ENCODE results near the gene POMGNT1. TPM values are rescaled to one million over a fixed set of nuclear protein-coding genes. Genes with fewer than 3 reads are reported as not detected.

POMGNT1 gene
- total RNA-seq, 2 donors from 2014 or later: 31.9 to 36.3 TPM

GRCh38 chr1:46210561-46210960 is 12.3 kb upstream of the POMGNT1 start:
- no peak for TF ChIP-seq POLR2A (IDR thresholded peaks at IDR 0.05)
- TF ChIP-seq, protein P1, sequence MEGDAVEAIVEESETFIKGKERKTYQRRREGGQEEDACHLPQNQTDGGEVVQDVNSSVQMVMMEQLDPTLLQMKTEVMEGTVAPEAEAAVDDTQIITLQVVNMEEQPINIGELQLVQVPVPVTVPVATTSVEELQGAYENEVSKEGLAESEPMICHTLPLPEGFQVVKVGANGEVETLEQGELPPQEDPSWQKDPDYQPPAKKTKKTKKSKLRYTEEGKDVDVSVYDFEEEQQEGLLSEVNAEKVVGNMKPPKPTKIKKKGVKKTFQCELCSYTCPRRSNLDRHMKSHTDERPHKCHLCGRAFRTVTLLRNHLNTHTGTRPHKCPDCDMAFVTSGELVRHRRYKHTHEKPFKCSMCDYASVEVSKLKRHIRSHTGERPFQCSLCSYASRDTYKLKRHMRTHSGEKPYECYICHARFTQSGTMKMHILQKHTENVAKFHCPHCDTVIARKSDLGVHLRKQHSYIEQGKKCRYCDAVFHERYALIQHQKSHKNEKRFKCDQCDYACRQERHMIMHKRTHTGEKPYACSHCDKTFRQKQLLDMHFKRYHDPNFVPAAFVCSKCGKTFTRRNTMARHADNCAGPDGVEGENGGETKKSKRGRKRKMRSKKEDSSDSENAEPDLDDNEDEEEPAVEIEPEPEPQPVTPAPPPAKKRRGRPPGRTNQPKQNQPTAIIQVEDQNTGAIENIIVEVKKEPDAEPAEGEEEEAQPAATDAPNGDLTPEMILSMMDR (IDR thresholded peaks at IDR 0.05): no peak
- H3K27me3 ChIP-seq: no peaks in the 10 kb centered on the region
- no peaks in the 10 kb centered on the region for H3K9me3 ChIP-seq
- DNase-seq (no peak), ATAC-seq (no peak)
- H3K36me3 ChIP-seq (replicated peaks in 1 of 2; ENCODE audit: insufficient read depth in 1 of 2, low read depth in 2 of 2): no peaks in the 10 kb centered on the region
- no peak overlapping the region for H3K27ac ChIP-seq
- intact Hi-C loops (cut with DNase I): no loop called here
- no peaks in the 10 kb centered on the region for H3K4me1 ChIP-seq
- no peak overlapping the region for H3K4me3 ChIP-seq
- 69 to 81% methylated on average over 3 of the region's 3 CpGs for WGBS, 2 donors

DNA sequence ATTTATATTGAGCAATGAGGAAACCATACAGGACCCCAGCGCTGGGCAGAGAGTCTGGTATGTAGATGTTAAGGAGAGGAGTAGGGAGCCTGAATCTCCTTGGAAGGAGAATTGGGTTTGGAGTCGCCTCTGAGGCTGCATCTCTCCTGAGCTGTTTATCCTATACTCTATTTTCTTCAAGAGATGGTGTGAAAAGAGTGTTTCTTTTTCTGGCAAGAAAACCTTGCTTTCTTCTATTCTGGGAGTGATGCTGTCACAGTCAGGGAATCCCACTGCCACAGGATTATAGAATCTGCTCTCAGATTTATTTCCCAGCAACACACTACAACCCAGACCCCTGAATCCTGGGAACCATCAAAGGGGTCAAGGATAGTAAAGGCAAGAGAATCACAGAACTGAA is 8.2 kb upstream of the POMGNT1 start:
- H3K4me3 ChIP-seq: no peak overlapping the region
- ATAC-seq: no peak
- H3K36me3 ChIP-seq (replicated peaks in 1 of 2; ENCODE audit: insufficient read depth in 1 of 2, low read depth in 2 of 2): no peaks in the 10 kb centered on the region
- no peaks in the 10 kb centered on the region for H3K27me3 ChIP-seq
- peaks cover 8% of the 10 kb centered on the region for H3K4me1 ChIP-seq
- no peak for TF ChIP-seq POLR2A (IDR thresholded peaks at IDR 0.05)
- TF ChIP-seq, protein P1 (IDR thresholded peaks at IDR 0.05): no peak
- no peak overlapping the region for H3K27ac ChIP-seq
- intact Hi-C loops (cut with DNase I): no loop called here
- H3K9me3 ChIP-seq: no peaks in the 10 kb centered on the region
- no peak for DNase-seq
- 83 to 84% methylated on average over 2 of the region's 2 CpGs for WGBS, 2 donors

- Histone ChIP-seq H3K4me1 (peaks cover 8% of the 10 kb centered on the region), H3K27me3 (no peaks in the 10 kb centered on the region), H3K4me3 (no peak overlapping the region), H3K36me3 (replicated peaks in 1 of 2; ENCODE audit: insufficient read depth in 1 of 2, low read depth in 2 of 2) (no peaks in the 10 kb centered on the region), H3K27ac (no peak overlapping the region), H3K9me3 (no peaks in the 10 kb centered on the region)
- intact Hi-C loops (cut with DNase I): no loop called here
- ATAC-seq: no peak
- 38 to 75% methylated on average over 1 to 3 of the region's 3 CpGs for WGBS, 2 donors
- DNase-seq: no peak
- no peak for TF ChIP-seq POLR2A (IDR thresholded peaks at IDR 0.05)
- TF ChIP-seq, protein P1 (IDR thresholded peaks at IDR 0.05): no peak
These were observed 7.6 kb upstream of the POMGNT1 start for GRCh38 chr1:46205791-46206190.

- Histone ChIP-seq H3K27ac (no peak overlapping the region), H3K9me3 (no peaks in the 10 kb centered on the region), H3K36me3 (replicated peaks in 1 of 2; ENCODE audit: insufficient read depth in 1 of 2, low read depth in 2 of 2) (no peaks in the 10 kb centered on the region), H3K4me1 (peaks cover 8% of the 10 kb centered on the region), H3K4me3 (no peak overlapping the region), H3K27me3 (no peaks in the 10 kb centered on the region)
- no peak for TF ChIP-seq POLR2A (IDR thresholded peaks at IDR 0.05)
- TF ChIP-seq, protein P1 (IDR thresholded peaks at IDR 0.05): no peak
- WGBS, 2 donors: 75 to 85% methylated on average over 3 of the region's 3 CpGs
- intact Hi-C loops (cut with DNase I): no loop called here
- DNase-seq (no peak), ATAC-seq (no peak)
These were observed 6.9 kb upstream of the POMGNT1 start for GRCh38 chr1:46205141-46205540.

DNA sequence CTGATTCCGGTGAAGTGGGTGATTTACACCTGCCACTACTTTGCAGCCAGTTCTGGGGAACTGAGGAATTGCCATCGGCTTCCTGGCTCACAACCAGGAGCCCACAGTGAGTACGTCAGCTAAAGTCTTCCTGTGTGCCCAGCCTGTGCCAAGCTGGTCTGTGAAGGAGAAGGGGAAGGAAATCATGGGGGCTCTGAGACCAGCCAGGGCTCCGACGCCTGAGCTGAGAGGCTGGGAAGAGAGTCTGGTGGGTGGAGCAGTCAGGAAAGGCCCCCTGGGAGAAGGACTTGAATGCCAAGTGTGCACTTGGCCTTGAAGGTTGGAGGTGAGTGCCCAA is 6.1 kb upstream of the POMGNT1 start:
- Histone ChIP-seq H3K9me3 (no peaks in the 10 kb centered on the region), H3K4me1 (peaks cover 9% of the 10 kb centered on the region), H3K27ac (no peak overlapping the region), H3K4me3 (no peak overlapping the region), H3K27me3 (no peaks in the 10 kb centered on the region), H3K36me3 (replicated peaks in 1 of 2; ENCODE audit: insufficient read depth in 1 of 2, low read depth in 2 of 2) (no peaks in the 10 kb centered on the region)
- DNase-seq (no peak), ATAC-seq (no peak)
- 50 to 70% methylated on average over 5 of the region's 5 CpGs for WGBS, 2 donors
- intact Hi-C loops (cut with DNase I): no loop called here
- TF ChIP-seq POLR2A (IDR thresholded peaks at IDR 0.05): no peak
- TF ChIP-seq, protein P1 (IDR thresholded peaks at IDR 0.05): no peak
